ENCODE data around the gene PHF19. TPM values are rescaled to one million over a fixed set of nuclear protein-coding genes. Genes with fewer than 3 reads are reported as not detected.

Gene PHF19
- total RNA-seq, 4 donors from 2014 or later = 9.2 to 12.5 (median 10.8) TPM

DNA sequence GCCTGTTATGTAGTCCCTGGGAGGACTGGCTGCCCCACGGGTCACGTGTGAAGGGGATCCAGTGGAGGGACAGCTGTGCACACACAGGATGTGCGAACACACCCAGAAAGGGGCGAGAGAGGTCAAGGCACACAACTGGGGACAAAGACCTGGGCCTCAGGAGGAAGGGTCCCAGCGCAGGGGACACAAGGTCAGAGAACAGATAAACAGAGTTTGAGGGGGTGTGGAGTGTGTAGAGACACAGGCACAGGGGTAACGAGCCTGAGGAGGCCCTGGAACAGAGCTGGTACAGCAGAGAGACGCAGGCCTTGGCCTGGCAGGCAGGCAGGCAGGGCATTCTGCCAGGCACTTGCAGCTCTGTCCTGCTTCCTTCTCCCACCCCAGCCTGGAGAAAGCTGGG, 19.5 kb downstream of the PHF19 start:
- in situ Hi-C loops (cut with MboI; ENCODE audit: low sequenced_read_pairs in 4 of 4) = loop anchor here in 1 of 4 donors (25.0 kb wide), 1 partner anchor 205 kb away; the partner anchor contains the start of genes C5 and CNTRL
- DNase-seq = no peak

GRCh38 chr9:120856700-120857099, 20.3 kb downstream of the PHF19 start:
- ATAC-seq (no peak), DNase-seq (no peak)
- Histone ChIP-seq H3K4me3 (no peak overlapping the region), H3K9me3 (no peaks in the 10 kb centered on the region), H3K4me1 (no peaks in the 10 kb centered on the region), H3K27ac (no peak overlapping the region), H3K27me3 (no peaks in the 10 kb centered on the region), H3K36me3 (peaks cover 0 to 16% of the 10 kb centered on the region in 2 donors)
- intact Hi-C loops (cut with DNase I; ENCODE audit: low total_unique reads) = no loop called here
- TF ChIP-seq, protein P1, sequence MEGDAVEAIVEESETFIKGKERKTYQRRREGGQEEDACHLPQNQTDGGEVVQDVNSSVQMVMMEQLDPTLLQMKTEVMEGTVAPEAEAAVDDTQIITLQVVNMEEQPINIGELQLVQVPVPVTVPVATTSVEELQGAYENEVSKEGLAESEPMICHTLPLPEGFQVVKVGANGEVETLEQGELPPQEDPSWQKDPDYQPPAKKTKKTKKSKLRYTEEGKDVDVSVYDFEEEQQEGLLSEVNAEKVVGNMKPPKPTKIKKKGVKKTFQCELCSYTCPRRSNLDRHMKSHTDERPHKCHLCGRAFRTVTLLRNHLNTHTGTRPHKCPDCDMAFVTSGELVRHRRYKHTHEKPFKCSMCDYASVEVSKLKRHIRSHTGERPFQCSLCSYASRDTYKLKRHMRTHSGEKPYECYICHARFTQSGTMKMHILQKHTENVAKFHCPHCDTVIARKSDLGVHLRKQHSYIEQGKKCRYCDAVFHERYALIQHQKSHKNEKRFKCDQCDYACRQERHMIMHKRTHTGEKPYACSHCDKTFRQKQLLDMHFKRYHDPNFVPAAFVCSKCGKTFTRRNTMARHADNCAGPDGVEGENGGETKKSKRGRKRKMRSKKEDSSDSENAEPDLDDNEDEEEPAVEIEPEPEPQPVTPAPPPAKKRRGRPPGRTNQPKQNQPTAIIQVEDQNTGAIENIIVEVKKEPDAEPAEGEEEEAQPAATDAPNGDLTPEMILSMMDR (IDR thresholded peaks at IDR 0.05 in 4 of 5, conservative IDR thresholded peaks at IDR 0.05 in 1 of 5) = no peak
- TF ChIP-seq POLR2A (IDR thresholded peaks at IDR 0.05) = no peak
- in situ Hi-C loops (cut with MboI; ENCODE audit: low sequenced_read_pairs in 4 of 4) = loop anchor here in 1 of 4 donors (25.0 kb wide), 1 partner anchor 206 kb away; the partner anchor contains the start of genes C5 and CNTRL

More for the DNA sequence above, 19.5 kb downstream of the PHF19 start:
- ATAC-seq = no peak
- no peaks in the 10 kb centered on the region for H3K9me3 ChIP-seq
- peaks cover 0 to 24% of the 10 kb centered on the region in 2 donors for H3K36me3 ChIP-seq
- intact Hi-C loops (cut with DNase I; ENCODE audit: low total_unique reads) = no loop called here
- no peak overlapping the region for H3K4me3 ChIP-seq
- no peaks in the 10 kb centered on the region for H3K4me1 ChIP-seq
- no peak overlapping the region for H3K27ac ChIP-seq
- TF ChIP-seq POLR2A (IDR thresholded peaks at IDR 0.05) = no peak
- TF ChIP-seq, protein P1 (IDR thresholded peaks at IDR 0.05 in 4 of 5, conservative IDR thresholded peaks at IDR 0.05 in 1 of 5) = no peak
- H3K27me3 ChIP-seq = no peaks in the 10 kb centered on the region

DNA sequence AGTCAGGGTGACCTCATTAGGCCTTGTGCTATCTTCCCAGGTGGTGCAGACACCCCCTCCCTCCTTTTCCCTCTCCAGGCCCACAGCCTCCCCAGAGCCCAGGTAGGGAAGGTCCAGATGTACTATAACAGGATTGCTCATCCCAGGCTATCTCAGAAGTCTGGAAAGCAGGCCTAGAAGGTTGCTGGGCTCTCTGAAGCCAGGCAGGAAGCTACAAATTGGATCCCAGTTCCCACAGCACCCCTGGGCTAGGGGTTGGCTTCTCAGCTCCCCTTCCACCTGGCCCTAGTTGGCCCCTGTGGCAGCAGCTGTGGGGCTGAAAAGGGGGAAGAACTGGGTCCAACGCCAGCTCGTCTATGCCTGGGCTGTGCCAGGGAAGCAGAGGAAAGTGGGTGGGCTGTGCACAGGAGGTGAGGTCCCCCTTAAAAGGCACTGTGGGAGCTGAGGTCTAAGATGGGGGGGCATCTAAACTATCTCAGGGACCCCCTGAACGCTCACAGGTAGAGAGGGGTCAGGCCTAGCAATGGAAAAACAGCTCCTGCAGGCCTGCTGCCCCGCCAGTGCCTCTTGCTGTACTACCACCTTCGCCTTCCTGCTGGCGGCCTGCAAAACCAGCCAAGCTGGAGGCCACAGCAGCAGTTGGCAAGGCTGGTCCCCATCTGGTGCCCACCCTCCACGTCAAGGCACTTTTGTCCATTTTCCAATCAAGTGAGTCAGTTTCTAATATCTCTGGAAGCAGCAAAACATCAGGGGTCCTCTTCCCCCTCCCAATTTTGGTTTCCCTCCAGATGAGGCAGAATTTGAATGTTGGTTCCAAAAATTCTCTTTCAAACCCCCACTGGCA, 20.9 kb downstream of the PHF19 start:
- H3K4me1 ChIP-seq = no peaks in the 10 kb centered on the region
- intact Hi-C loops (cut with DNase I; ENCODE audit: low total_unique reads) (no loop called here), in situ Hi-C loops (cut with MboI; ENCODE audit: low sequenced_read_pairs in 4 of 4) (loop anchor here in 1 of 4 donors (25.0 kb wide), 1 partner anchor 206 kb away; the partner anchor contains the start of genes C5 and CNTRL)
- peaks cover 0 to 12% of the 10 kb centered on the region in 2 donors for H3K36me3 ChIP-seq
- no peaks in the 10 kb centered on the region for H3K9me3 ChIP-seq
- no peaks in the 10 kb centered on the region for H3K27me3 ChIP-seq
- DNase-seq = no peak
- no peak for ATAC-seq
- TF ChIP-seq, protein P1 (IDR thresholded peaks at IDR 0.05 in 4 of 5, conservative IDR thresholded peaks at IDR 0.05 in 1 of 5) = no peak
- no peak overlapping the region for H3K4me3 ChIP-seq
- H3K27ac ChIP-seq = no peak overlapping the region

GRCh38 chr9:120854596-120855327, 22.2 kb downstream of the PHF19 start:
- no peak overlapping the region for H3K4me3 ChIP-seq
- intact Hi-C loops (cut with DNase I; ENCODE audit: low total_unique reads) = no loop called here
- H3K27me3 ChIP-seq = no peaks in the 10 kb centered on the region
- TF ChIP-seq, protein P1 (IDR thresholded peaks at IDR 0.05 in 4 of 5, conservative IDR thresholded peaks at IDR 0.05 in 1 of 5) = no peak
- TF ChIP-seq POLR2A (IDR thresholded peaks at IDR 0.05) = no peak
- in situ Hi-C loops (cut with MboI; ENCODE audit: low sequenced_read_pairs in 4 of 4) = loop anchor here in 1 of 4 donors (25.0 kb wide), 1 partner anchor 208 kb away; the partner anchor contains the start of genes C5 and CNTRL
- H3K9me3 ChIP-seq = no peaks in the 10 kb centered on the region
- H3K36me3 ChIP-seq = peaks cover 0 to 1% of the 10 kb centered on the region in 2 donors
- no peak overlapping the region for H3K27ac ChIP-seq
- DNase-seq (no peak), ATAC-seq (no peak)
- no peaks in the 10 kb centered on the region for H3K4me1 ChIP-seq
